K562 (cell line): Measurements from ENCODE around the gene PTPRE. TPM values are rescaled to one million over a fixed set of nuclear protein-coding genes. Genes with fewer than 3 reads are reported as not detected.

ENCODE experiments used
- ATAC-seq: fragments of 200-7000 bp; cut with Tn5 transposase; 3 replicates; pipeline ENCODE4 v1.9.1; 2020; ENCODE audit warnings: moderate library complexity
- BruUV-seq: library from RNA; stranded (reverse); fragments of 400-500 nt; replicated peaks from 2 replicates; lab custom pipeline; 2021; lab: Mats Ljungman, UMichigan
- CTCF ChIA-PET: fragments of 300-600 bp; formaldehyde crosslinking; extraction: SDS; loops from one replicate; lab custom pipeline; 2021; ENCODE audit warnings: low intra/inter-chr PET ratio; lab: Yijun Ruan, JAX
- POLR2A ChIA-PET: fragments of 300-600, 350-650 bp; sonication (Branson Sonifier 250); formaldehyde crosslinking; extraction: SDS; loops from one replicate; lab custom pipeline; 2021; ENCODE audit warnings: antibody characterized with exemption, inconsistent platforms; lab: Yijun Ruan, JAX
- DNase-seq, 4 experiments: peaks; one replicate each; pipeline versions ENCODE4 v3.0.0 to v3.0.0-alpha.2; 2011 to 2018; ENCODE audit warnings: low spot score in 3 of 4, mixed read lengths in 3 of 4; ENCODE audit errors: extremely low read depth in 1 of 4
- FAIRE-seq: peaks from 2 replicates; lab custom pipeline; 2011; peaks lifted over from hg19 to GRCh38; lab: Jason Lieb, UNC
- H2AFZ ChIP-seq: 2 replicates; pipeline ENCODE4 v1.6.0; 2011; ENCODE audit warnings: low read depth, low read length, control low read depth, inconsistent platforms
- H3K27ac ChIP-seq: fragments of 200-600 bp; 3 replicates; pipeline ENCODE4 v1.8.0; 2011; ENCODE audit warnings: low read depth, mild to moderate bottlenecking, control low read depth, inconsistent platforms, low read length, moderate library complexity, mixed read lengths; ENCODE audit errors: extremely low read depth
- H3K27me3 ChIP-seq, 2 experiments: fragments of 300-600 bp in 1 of 2; 2 replicates in 1 of 2; 3 replicates in 1 of 2; pipeline versions ENCODE4 v1.6.0 to v1.8.0; 2011; ENCODE audit warnings: inconsistent platforms in 2 of 2, low read length in 2 of 2, mild to moderate bottlenecking in 1 of 2, mixed read lengths in 1 of 2, moderate library complexity in 1 of 2; ENCODE audit not compliant: control insufficient read depth in 2 of 2, insufficient read depth in 2 of 2
- H3K36me3 ChIP-seq: fragments of 300-600 bp; 3 replicates; pipeline ENCODE4 v1.8.0; 2011; ENCODE audit warnings: mild to moderate bottlenecking, low read length, inconsistent platforms; ENCODE audit not compliant: control insufficient read depth, insufficient read depth
- H3K4me1 ChIP-seq, 2 experiments: fragments of 200-600 bp in 1 of 2; replicated peaks in 1 of 2; 2 replicates in 1 of 2; 3 replicates in 1 of 2; pipeline versions ENCODE4 v1.5.1 to v1.8.0; 2011; ENCODE audit warnings: inconsistent platforms in 2 of 2, low read length in 2 of 2, mild to moderate bottlenecking in 1 of 2, mixed read lengths in 1 of 2, moderate library complexity in 1 of 2; ENCODE audit not compliant: control insufficient read depth in 2 of 2, insufficient read depth in 2 of 2
- H3K4me2 ChIP-seq: 2 replicates; pipeline ENCODE4 v1.6.1; 2011; ENCODE audit warnings: low read length, control low read depth, inconsistent platforms, mixed read lengths; ENCODE audit not compliant: insufficient read depth
- H3K4me3 ChIP-seq: fragments of 200-600 bp; sonication (generic), shearing (Covaris generic); 2 replicates; pipeline ENCODE4 v1.5.1; 2016; ENCODE audit warnings: control low read depth, inconsistent platforms
- H3K79me2 ChIP-seq: fragments of 200-600 bp; 3 replicates; pipeline ENCODE4 v1.8.0; 2011; ENCODE audit warnings: low read length, inconsistent platforms; ENCODE audit not compliant: control insufficient read depth, insufficient read depth
- H3K9ac ChIP-seq, 2 experiments: 2 replicates each; pipeline versions ENCODE4 v1.6.0 to v1.6.1; 2011; ENCODE audit warnings: low read depth in 2 of 2, low read length in 2 of 2, control low read depth in 1 of 2, inconsistent platforms in 1 of 2, mild to moderate bottlenecking in 1 of 2, mixed read lengths in 1 of 2; ENCODE audit not compliant: insufficient read depth in 1 of 2
- H3K9me1 ChIP-seq: one replicate; pipeline ENCODE4 v1.6.0; 2011; ENCODE audit warnings: inconsistent platforms, mild to moderate bottlenecking, low read length, moderate library complexity; ENCODE audit not compliant: control insufficient read depth, insufficient read depth
- H3K9me3 ChIP-seq: replicated peaks from 2 replicates; pipeline ENCODE4 v1.5.1; 2011; ENCODE audit warnings: low read depth, low read length, inconsistent platforms; ENCODE audit not compliant: control insufficient read depth, insufficient read depth
- H4K20me1 ChIP-seq: replicated peaks from 2 replicates; pipeline ENCODE4 v1.6.1; 2011; ENCODE audit warnings: low read length, inconsistent platforms, mixed read lengths; ENCODE audit not compliant: control insufficient read depth, insufficient read depth
- CCAR2 ChIP-seq: fragments of 200-400 bp; formaldehyde crosslinking; IDR thresholded peaks from 2 replicates; pipeline ENCODE4 v1.6.1; 2017; ENCODE audit warnings: mild to moderate bottlenecking, low read depth, low read length
- CHD1 ChIP-seq: fragments of 200-600 bp; sonication (generic); IDR thresholded peaks from one replicate; pipeline ENCODE4 v1.6.1; 2012; ENCODE audit warnings: mild to moderate bottlenecking, moderate library complexity, low read length, inconsistent platforms
- COPS2 ChIP-seq: fragments of 450-650 bp; conservative IDR thresholded peaks from 2 replicates; pipeline ENCODE4 v1.6.1; 2016; ENCODE audit warnings: mild to moderate bottlenecking, moderate library complexity
- ELF2 ChIP-seq: fragments of 250-450 bp; sonication (Bioruptor Pico); IDR thresholded peaks from 2 replicates; pipeline ENCODE4 v1.5.0; 2021; ENCODE audit warnings: mild to moderate bottlenecking
- ETS2 ChIP-seq: IDR thresholded peaks from 2 replicates; pipeline ENCODE4 v1.6.1; 2016; ENCODE audit warnings: borderline replicate concordance, missing genetic modification characterization, mild to moderate bottlenecking, moderate library complexity, missing compliant biosample characterization; ENCODE audit not compliant: poor library complexity, severe bottlenecking
- GATAD2B ChIP-seq: fragments of 450-650 bp; IDR thresholded peaks from 2 replicates; pipeline ENCODE4 v1.6.1; 2017; ENCODE audit warnings: mild to moderate bottlenecking, borderline replicate concordance
- GTF2A2 ChIP-seq: IDR thresholded peaks from 2 replicates; pipeline ENCODE4 v1.6.1; 2016; ENCODE audit warnings: mild to moderate bottlenecking, missing genetic modification characterization, missing compliant biosample characterization
- HBP1 ChIP-seq: fragments of 450-650 bp; formaldehyde crosslinking; IDR thresholded peaks from 2 replicates; pipeline ENCODE4 v1.4.0; 2022; ENCODE audit warnings: missing genetic modification characterization
- LARP7 ChIP-seq: fragments of 450-650 bp; IDR thresholded peaks from 2 replicates; pipeline ENCODE4 v1.6.1; 2016
- POLR2G ChIP-seq: fragments of 200-400 bp; formaldehyde crosslinking; IDR thresholded peaks from 2 replicates; pipeline ENCODE4 v1.6.1; 2017; ENCODE audit warnings: low read depth, mild to moderate bottlenecking, antibody characterized with exemption, low read length, moderate library complexity
- PTTG1 ChIP-seq: fragments of 450-650 bp; IDR thresholded peaks from 2 replicates; pipeline ENCODE4 v1.6.1; 2016; ENCODE audit warnings: low read depth, mild to moderate bottlenecking, missing genetic modification characterization, missing compliant biosample characterization
- SFPQ ChIP-seq: fragments of 200-400 bp; formaldehyde crosslinking; IDR thresholded peaks from 2 replicates; pipeline ENCODE4 v1.6.1; 2017; ENCODE audit warnings: mild to moderate bottlenecking, low read depth, low read length, moderate library complexity
- TBL1XR1 ChIP-seq, 2 experiments: IDR thresholded peaks; 2 replicates each; pipeline ENCODE4 v1.6.1; 2012; ENCODE audit warnings: improper control_type of control experiment in 2 of 2, low read length in 2 of 2, mild to moderate bottlenecking in 1 of 2
- TCFL5 ChIP-seq: fragments of 250-450 bp; sonication (Bioruptor Pico); conservative IDR thresholded peaks from 2 replicates; pipeline ENCODE4 v1.6.1; 2021; ENCODE audit warnings: mild to moderate bottlenecking, moderate library complexity, matching md5 sums
- TFAM ChIP-seq: fragments of 250-450 bp; sonication (Bioruptor Pico); conservative IDR thresholded peaks from 2 replicates; pipeline ENCODE4 v1.5.0; 2021; ENCODE audit warnings: mild to moderate bottlenecking, moderate library complexity
- XRCC5 ChIP-seq: fragments of 200-400 bp; formaldehyde crosslinking; IDR thresholded peaks from 2 replicates; pipeline ENCODE4 v1.6.1; 2017; ENCODE audit warnings: low read depth, mild to moderate bottlenecking, low read length
- ZNF121 ChIP-seq: sonication (generic); formaldehyde crosslinking; conservative IDR thresholded peaks from 2 replicates; pipeline ENCODE4 v1.8.0; 2022; ENCODE audit warnings: missing genetic modification reagents
- ZNF165 ChIP-seq: fragments of 250-450 bp; sonication (Bioruptor Pico); IDR thresholded peaks from 2 replicates; pipeline ENCODE4 v1.4.0; 2020; ENCODE audit warnings: borderline replicate concordance
- ZNF175 ChIP-seq: fragments of 200-800 bp; sonication (Bioruptor generic); IDR thresholded peaks from 2 replicates; pipeline ENCODE4 v1.6.1; 2016; ENCODE audit warnings: low read depth, mild to moderate bottlenecking, missing genetic modification characterization, missing compliant biosample characterization
- ZNF239 ChIP-seq: fragments of 250-450 bp; sonication (Bioruptor Pico); IDR thresholded peaks from 2 replicates; pipeline ENCODE4 v1.4.0; 2020; ENCODE audit warnings: mild to moderate bottlenecking
- WGBS: fragments of 100-300 bp; shearing (Covaris generic); methylation state at CpG from one replicate; pipeline ENCODE4 v1.1.6; 2016; ENCODE audit warnings: low coverage, mixed read lengths; ENCODE audit not compliant: insufficient coverage; ENCODE audit errors: missing lambda C conversion rate; 5-methylcytosine and 5-hydroxymethylcytosine counted together
- in situ Hi-C: fragments of 300-500 bp; cut with MboI; formaldehyde crosslinking; loops from 4 replicates; pipeline ENCODE4 v1.15.0; 2018; ENCODE audit warnings: inconsistent platforms, mixed read lengths
- intact Hi-C: fragments of 100-400 bp; cut with micrococcal nuclease; formaldehyde crosslinking; loops from 2 replicates; pipeline ENCODE4 v1.14.2; 2022
- polyA plus RNA-seq, 8 experiments: library from polyadenylated mRNA; depleted of rRNA in 4 of 8; stranded (reverse) in 5 of 8; unstranded in 3 of 8; fragments of >200 nt; fragmentation: Nextera tagmentation in 2 of 8; fragmentation: Illumina TruSeq in 1 of 8; extraction: Ambion mirVana in 2 of 8; extraction: Trizol in 1 of 8; gene quantifications; 2 replicates each; pipeline versions ENCODE4 v1.2.1 to v1.2.3, GENCODE V29; 2011 to 2014; ENCODE audit warnings: inconsistent platforms in 1 of 8, missing spikeins in 1 of 8
- total RNA-seq, 7 experiments: library from RNA; depleted of rRNA in 6 of 7; stranded (reverse); fragments of >200 nt in 6 of 7; fragmentation: Illumina TruSeq in 2 of 7; extraction: Trizol in 2 of 7; gene quantifications; 2 replicates each; pipeline versions ENCODE4 v1.2.1 to v1.2.3, GENCODE V29; 2011 to 2021; ENCODE audit warnings: low replicate concordance in 1 of 7

Gene PTPRE
- total and polyA plus RNA-seq, 9 of the 15 experiments (the other 6 are each of a cell fraction or from before 2014, with no cell fraction given): 0.01 to 0.13 (median 0.04) TPM; not detected in 4

- Histone ChIP-seq H3K27me3 (peaks cover 0 to 8% of the 10 kb centered on the region in 2 experiments; a peak in 1 of 5 replicates), H2AFZ (no peak overlapping the region), H3K27ac (no peak overlapping the region), H3K36me3 (no peaks in the 10 kb centered on the region), H3K9me3 (no peaks in the 10 kb centered on the region), H3K4me3 (no peak overlapping the region), H3K4me1 (no peaks in the 10 kb centered on the region; a peak in 1 of 5 replicates), H3K4me2 (no peak overlapping the region), H3K9me1 (no peaks in the 10 kb centered on the region), H3K9ac (no peak overlapping the region), H3K79me2 (no peaks in the 10 kb centered on the region), H4K20me1 (no peaks in the 10 kb centered on the region)
- ATAC-seq: no peak
- no peak for TF ChIP-seq CHD1
- no peak for TF ChIP-seq TCFL5 (CRISPR knock-in tag)
- TF ChIP-seq TFAM (CRISPR knock-in tag): no peak
- no peak for TF ChIP-seq XRCC5
- no peak for TF ChIP-seq ZNF175 (CRISPR knock-in tag)
- TF ChIP-seq POLR2G: no peak
- no peak for TF ChIP-seq LARP7
- no peak for TF ChIP-seq GTF2A2 (tag)
- no peak for TF ChIP-seq HBP1
- no peak for TF ChIP-seq CCAR2
- TF ChIP-seq GATAD2B: no peak
- TF ChIP-seq PTTG1 (tag): no peak
- no peak for TF ChIP-seq SFPQ
- TF ChIP-seq ZNF121 (CRISPR knock-in tag): no peak
- TF ChIP-seq ZNF165 (CRISPR knock-in tag): no peak
- TF ChIP-seq ETS2: no peak
- TF ChIP-seq ZNF239 (CRISPR knock-in tag): no peak
- no peak for TF ChIP-seq TBL1XR1 (IDR thresholded peaks at IDR 0.05; ENCODE audit: low read length in 2 of 2)
- TF ChIP-seq COPS2: no peak
- no peak for TF ChIP-seq ELF2
- BruUV-seq: no TSS peak
- DNase-seq: no peak
- ChIA-PET CTCF (no interaction called here), POLR2A (no interaction called here)
- no peak for FAIRE-seq
- intact Hi-C loops: loop anchor here (10.0 kb wide), 2 partner anchors 51 to 299 kb away; no protein-coding TSS in a partner anchor
- in situ Hi-C loops: no loop called here
- 0% methylated on average over 4 of the region's 4 CpGs for WGBS
Observed at GRCh38 chr10:128013626-128014025, 106.7 kb downstream of the PTPRE start.
